Subcutaneous adipose tissue (tissue), 4 donors: ENCODE measurements around the gene NREP. TPM values are rescaled to one million over a fixed set of nuclear protein-coding genes. Genes with fewer than 3 reads are reported as not detected.

ENCODE experiments used
- CTCF ChIP-seq: fragments of 450-650 bp; IDR thresholded peaks from one replicate; pipeline ENCODE4 v1.5.1; 2016; ENCODE audit warnings: low read depth, mild to moderate bottlenecking, control low read depth, antibody characterized with exemption, moderate library complexity
- total RNA-seq, 4 donors: library from RNA; depleted of rRNA; stranded (reverse); fragments of >200 nt; gene quantifications; one replicate each; pipeline ENCODE4 v1.1.0, GENCODE V29; 2016

NREP gene
- total RNA-seq, 4 donors from 2014 or later: 3.9 to 8.5 (median 7.1) TPM

GRCh38 chr5:111704452-111705085 is 52.4 kb downstream of the NREP start:
- TF ChIP-seq CTCF: no peak

- TF ChIP-seq CTCF: no peak
These were observed 53.3 kb downstream of the NREP start for GRCh38 chr5:111703662-111704061.

- no peak for TF ChIP-seq CTCF
These were observed 57.0 kb downstream of the NREP start for GRCh38 chr5:111699976-111700375.

GRCh38 chr5:111699324-111699723 is 57.7 kb downstream of the NREP start:
- no peak for TF ChIP-seq CTCF

- no peak for TF ChIP-seq CTCF
These were observed 58.9 kb downstream of the NREP start for GRCh38 chr5:111697881-111698757.

- TF ChIP-seq CTCF: no peak
These were observed 59.8 kb downstream of the NREP start for GRCh38 chr5:111697215-111697614.

GRCh38 chr5:111695991-111696390 is 61.0 kb downstream of the NREP start:
- TF ChIP-seq CTCF: no peak
